Gastrocnemius medialis (tissue), 4 donors: Measurements from ENCODE around the gene YARS2. TPM values are rescaled to one million over a fixed set of nuclear protein-coding genes. Genes with fewer than 3 reads are reported as not detected.

ENCODE experiments used
- ATAC-seq, 2 donors: fragments of 150-250 bp; one replicate each; pipeline ENCODE4 v1.9.1; 2016
- DNase-seq, 2 donors: peaks; one replicate each; pipeline ENCODE4 v3.0.0-alpha.2; 2019
- H3K27ac ChIP-seq, 4 donors: fragments of 200-600 bp; sonication (generic); 1 replicate in 1 of 4; 2 replicates in 3 of 4; pipeline ENCODE4 v1.5.1; 2016 to 2018; ENCODE audit warnings: mild to moderate bottlenecking in 2 of 4, moderate library complexity in 1 of 4
- H3K27me3 ChIP-seq, 3 donors: fragments of 200-600 bp; sonication (generic) in 2 of 3; 1 replicate in 1 of 3; 2 replicates in 2 of 3; pipeline versions ENCODE4 v1.5.1 to v1.6.0; 2016 to 2019; ENCODE audit warnings: mild to moderate bottlenecking in 1 of 3, moderate library complexity in 1 of 3
- H3K36me3 ChIP-seq, 2 donors: fragments of 200-600 bp; sonication (generic) in 1 of 2; one replicate each; pipeline ENCODE4 v1.5.1; 2017 to 2018
- H3K4me1 ChIP-seq, 2 donors: fragments of 200-600 bp; sonication (generic) in 1 of 2; one replicate each; pipeline ENCODE4 v1.5.1; 2016 to 2017; ENCODE audit warnings: mild to moderate bottlenecking in 2 of 2
- H3K4me3 ChIP-seq, 4 donors: fragments of 200-600 bp; sonication (generic) in 3 of 4; 1 replicate in 1 of 4; 2 replicates in 3 of 4; pipeline ENCODE4 v1.5.1; 2016 to 2019; ENCODE audit warnings: mild to moderate bottlenecking in 2 of 4
- H3K9me3 ChIP-seq, 3 donors: fragments of 200-600 bp; sonication (generic) in 2 of 3; 1 replicate in 1 of 3; 2 replicates in 2 of 3; pipeline ENCODE4 v1.5.1; 2016 to 2019
- CTCF ChIP-seq, 5 experiments: fragments of 450-650 bp in 3 of 5; fragments of 200-600 bp in 2 of 5; sonication (generic) in 2 of 5; IDR thresholded peaks in 4 of 5; conservative IDR thresholded peaks in 1 of 5; 1 replicate in 4 of 5; 2 replicates in 1 of 5; pipeline ENCODE4 v1.5.1; 2016 to 2019; ENCODE audit warnings: antibody characterized with exemption in 5 of 5, mild to moderate bottlenecking in 3 of 5, moderate library complexity in 3 of 5
- POLR2A ChIP-seq, 2 donors: fragments of 450-650 bp; IDR thresholded peaks; one replicate each; pipeline ENCODE4 v1.6.1; 2017; ENCODE audit warnings: antibody characterized with exemption in 2 of 2, mild to moderate bottlenecking in 2 of 2, moderate library complexity in 2 of 2
- in situ Hi-C, 4 donors: fragments of 200-750 bp; cut with MboI; loops; one replicate each; pipeline versions ENCODE4 v1.15.0 to v1.8.0; 2017; ENCODE audit warnings: low sequenced_read_pairs in 4 of 4
- intact Hi-C: fragments of 100-400 bp; cut with DNase I; formaldehyde crosslinking; loops from one replicate; pipeline ENCODE4 v1.15.1; 2023; ENCODE audit warnings: low total_unique reads
- total RNA-seq, 4 donors: library from RNA; depleted of rRNA; stranded (reverse); fragments of >200 nt; gene quantifications; one replicate each; pipeline versions ENCODE4 v1.1.0 to v1.2.3, GENCODE V29; 2016

YARS2 gene
- total RNA-seq, 4 donors from 2014 or later: 9.1 to 19.4 (median 13.9) TPM

GRCh38 chr12:32718926-32719325, 36.8 kb downstream of the YARS2 start:
- DNase-seq (no peak), ATAC-seq (no peak)
- H3K27me3 ChIP-seq: no peaks in the 10 kb centered on the region
- no peak for TF ChIP-seq CTCF (IDR thresholded peaks at IDR 0.05 in 4 of 5, conservative IDR thresholded peaks at IDR 0.05 in 1 of 5)
- TF ChIP-seq POLR2A (IDR thresholded peaks at IDR 0.05): no peak
- H3K9me3 ChIP-seq: no peaks in the 10 kb centered on the region
- H3K27ac ChIP-seq: no peak overlapping the region
- H3K36me3 ChIP-seq: peaks cover 0 to 53% of the 10 kb centered on the region in 2 donors
- intact Hi-C loops (no loop called here), in situ Hi-C loops (no loop called here)
- H3K4me1 ChIP-seq: no peaks in the 10 kb centered on the region
- no peak overlapping the region for H3K4me3 ChIP-seq

- Histone ChIP-seq H3K4me3 (no peak overlapping the region), H3K4me1 (no peaks in the 10 kb centered on the region), H3K27ac (no peak overlapping the region), H3K36me3 (peaks cover 0 to 47% of the 10 kb centered on the region in 2 donors), H3K27me3 (no peaks in the 10 kb centered on the region), H3K9me3 (no peaks in the 10 kb centered on the region)
- DNase-seq (no peak), ATAC-seq (no peak)
- TF ChIP-seq POLR2A (IDR thresholded peaks at IDR 0.05) (no peak), CTCF (IDR thresholded peaks at IDR 0.05 in 4 of 5, conservative IDR thresholded peaks at IDR 0.05 in 1 of 5) (no peak)
- intact Hi-C loops: no loop called here
- in situ Hi-C loops: no loop called here
These were observed 40.9 kb downstream of the YARS2 start for GRCh38 chr12:32714772-32715171.

- no peak for DNase-seq
- no peak overlapping the region for H3K27ac ChIP-seq
- TF ChIP-seq POLR2A (IDR thresholded peaks at IDR 0.05): no peak
- TF ChIP-seq CTCF (IDR thresholded peaks at IDR 0.05 in 4 of 5, conservative IDR thresholded peaks at IDR 0.05 in 1 of 5): no peak
- no peaks in the 10 kb centered on the region for H3K9me3 ChIP-seq
- H3K36me3 ChIP-seq: peaks cover 0 to 29% of the 10 kb centered on the region in 2 donors
- no peaks in the 10 kb centered on the region for H3K27me3 ChIP-seq
- no peaks in the 10 kb centered on the region for H3K4me1 ChIP-seq
- ATAC-seq: no peak
- in situ Hi-C loops: no loop called here
- H3K4me3 ChIP-seq: no peak overlapping the region
- intact Hi-C loops: no loop called here
These were observed 46.8 kb downstream of the YARS2 start for GRCh38 chr12:32708926-32709325.

- intact Hi-C loops (no loop called here), in situ Hi-C loops (no loop called here)
- TF ChIP-seq POLR2A (IDR thresholded peaks at IDR 0.05): no peak
- no peak for TF ChIP-seq CTCF (IDR thresholded peaks at IDR 0.05 in 4 of 5, conservative IDR thresholded peaks at IDR 0.05 in 1 of 5)
- Histone ChIP-seq H3K4me3 (no peak overlapping the region), H3K36me3 (peaks cover 0 to 14% of the 10 kb centered on the region in 2 donors), H3K27ac (no peak overlapping the region), H3K27me3 (no peaks in the 10 kb centered on the region), H3K4me1 (no peaks in the 10 kb centered on the region), H3K9me3 (no peaks in the 10 kb centered on the region)
- no peak for DNase-seq
- ATAC-seq: no peak
These were observed 49.2 kb downstream of the YARS2 start for GRCh38 chr12:32706335-32707024.

- ATAC-seq: no peak
- no peaks in the 10 kb centered on the region for H3K9me3 ChIP-seq
- in situ Hi-C loops (no loop called here), intact Hi-C loops (no loop called here)
- no peak overlapping the region for H3K27ac ChIP-seq
- TF ChIP-seq POLR2A (IDR thresholded peaks at IDR 0.05) (no peak), CTCF (IDR thresholded peaks at IDR 0.05 in 4 of 5, conservative IDR thresholded peaks at IDR 0.05 in 1 of 5) (no peak)
- H3K4me3 ChIP-seq: no peak overlapping the region
- peaks cover 0 to 9% of the 10 kb centered on the region in 2 donors for H3K36me3 ChIP-seq
- no peaks in the 10 kb centered on the region for H3K4me1 ChIP-seq
- no peak for DNase-seq
- H3K27me3 ChIP-seq: no peaks in the 10 kb centered on the region
These were observed 49.9 kb downstream of the YARS2 start for GRCh38 chr12:32705783-32706182.
